ENCODE data around the gene TSPAN9.

The TSPAN9 gene

GRCh38 chr12:3076730-3077571 is at the start of gene TSPAN9:
TSS of gene TSPAN9 (plus strand) at chr12:3077379. CDS start at chr12:3201194, 123,815 bp downstream.
- peak; percentile 74 for DNase-seq

GRCh38 chr12:3028108-3028507 is 49.1 kb upstream of the TSPAN9 start:
- no peak for DNase-seq

- no peak for DNase-seq
These were observed 46.3 kb upstream of the TSPAN9 start for GRCh38 chr12:3030821-3031429.

GRCh38 chr12:3032161-3032560 is 45.0 kb upstream of the TSPAN9 start:
- no peak for DNase-seq

GRCh38 chr12:3032770-3033538 is 44.2 kb upstream of the TSPAN9 start:
- DNase-seq = no peak

GRCh38 chr12:3033539-3033867 is 43.7 kb upstream of the TSPAN9 start:
- no peak for DNase-seq

- peak; percentile 73 for DNase-seq
These were observed 43.0 kb upstream of the TSPAN9 start for GRCh38 chr12:3034067-3034750.

GRCh38 chr12:3035171-3035570 is 42.0 kb upstream of the TSPAN9 start:
- DNase-seq = no peak

GRCh38 chr12:3035815-3036702 is 41.1 kb upstream of the TSPAN9 start:
- no peak for DNase-seq

- no peak for DNase-seq
These were observed 40.1 kb upstream of the TSPAN9 start for GRCh38 chr12:3036901-3037600.

GRCh38 chr12:3038166-3038565 is 39.0 kb upstream of the TSPAN9 start:
- no peak for DNase-seq

- no peak for DNase-seq
These were observed 38.2 kb upstream of the TSPAN9 start for GRCh38 chr12:3038926-3039510.

- no peak for DNase-seq
These were observed 37.0 kb upstream of the TSPAN9 start for GRCh38 chr12:3040026-3040656.

GRCh38 chr12:3040663-3041544 is 36.3 kb upstream of the TSPAN9 start:
- no peak for DNase-seq

- peak; percentile 70 for DNase-seq
These were observed 35.5 kb upstream of the TSPAN9 start for GRCh38 chr12:3041558-3042164.

- DNase-seq = no peak
These were observed 34.8 kb upstream of the TSPAN9 start for GRCh38 chr12:3042394-3042793.

GRCh38 chr12:3042826-3043225 is 34.4 kb upstream of the TSPAN9 start:
- DNase-seq = no peak

GRCh38 chr12:3043406-3043805 is 33.8 kb upstream of the TSPAN9 start:
- no peak for DNase-seq

GRCh38 chr12:3044141-3044630 is 33.0 kb upstream of the TSPAN9 start:
- DNase-seq = no peak

Data from stimulated activated CD8-positive, alpha-beta memory T cell treated with anti-CD3 and anti-CD28 coated beads, Interleukin-4, amount 100 ng/mL, for 48 hours (primary cell).